Activated CD4-positive, alpha-beta T cell treated with anti-CD3 and anti-CD28 coated beads for 36 hours (primary cell): ENCODE results near the gene PTTG1. TPM values are rescaled to one million over a fixed set of nuclear protein-coding genes. Genes with fewer than 3 reads are reported as not detected.

Source experiments
- ATAC-seq: fragments of 200-7000 bp; cut with Tn5 transposase; one replicate; pipeline ENCODE4 v1.10.0; 2021; ENCODE audit warnings: mild to moderate bottlenecking, moderate library complexity
- CTCF ChIA-PET: fragments of 350-600 bp; sonication (Branson Sonifier 250); formaldehyde crosslinking; loops from one replicate; lab custom pipeline; 2021; ENCODE audit warnings: antibody characterized with exemption; lab: Charles Lee
- POLR2A ChIA-PET: fragments of 350-600 bp; sonication (Branson Sonifier 250); formaldehyde crosslinking; loops from one replicate; lab custom pipeline; 2021; ENCODE audit warnings: antibody characterized with exemption, inconsistent platforms; lab: Charles Lee
- DNase-seq: peaks from one replicate; pipeline ENCODE4 v3.0.0-alpha.2; 2020
- H3K27ac Mint-ChIP-seq: one replicate; pipeline ENCODE4 v1.8.0; 2021; ENCODE audit warnings: mixed read lengths
- H3K27me3 Mint-ChIP-seq: one replicate; pipeline ENCODE4 v1.8.0; 2021; ENCODE audit warnings: mixed read lengths
- H3K36me3 Mint-ChIP-seq: one replicate; pipeline ENCODE4 v1.8.0; 2021; ENCODE audit warnings: low read depth, mixed read lengths
- H3K4me1 Mint-ChIP-seq: one replicate; pipeline ENCODE4 v1.8.0; 2021; ENCODE audit warnings: mixed read lengths
- H3K4me3 Mint-ChIP-seq: one replicate; pipeline ENCODE4 v1.8.0; 2021; ENCODE audit warnings: mild to moderate bottlenecking, moderate library complexity, mixed read lengths
- H3K9me3 Mint-ChIP-seq: one replicate; pipeline ENCODE4 v1.8.0; 2021; ENCODE audit warnings: low read depth, mixed read lengths
- intact Hi-C, 2 experiments: fragments of 100-400 bp; cut with DNase I in 1 of 2; cut with micrococcal nuclease in 1 of 2; formaldehyde crosslinking; loops; one replicate each; pipeline versions ENCODE4 v1.14.2 to v1.15.1; 2022 to 2024; cut with DNase I, micrococcal nuclease
- total RNA-seq, 2 experiments: library from RNA; stranded (reverse); gene quantifications; one replicate each; pipeline ENCODE4 v1.2.3, GENCODE V29; 2021

Gene PTTG1
- total RNA-seq, 2 experiments from 2014 or later = 169 to 212 TPM

DNA sequence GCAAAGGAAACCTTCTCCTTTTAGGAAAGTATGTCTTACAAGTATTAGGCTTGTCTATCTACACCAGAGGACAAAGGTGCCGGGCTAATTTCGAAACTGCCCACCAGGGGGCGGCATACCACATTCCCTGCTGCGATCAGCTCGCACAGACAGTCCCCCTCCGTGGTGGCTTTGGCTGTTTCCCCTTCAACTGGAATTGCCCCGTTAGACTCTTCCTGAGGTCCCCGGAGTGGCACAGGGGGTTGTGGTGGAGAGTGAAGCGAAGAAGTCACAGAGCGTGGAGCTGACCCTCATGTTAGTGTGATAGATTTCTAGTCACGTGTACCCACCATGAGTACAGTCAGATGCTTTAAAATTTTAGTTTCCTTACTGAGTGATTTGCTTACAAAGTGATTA is 17.5 kb downstream of the PTTG1 start:
- intact Hi-C loops = loop anchor here (1.0 to 10.0 kb wide), 8 partner anchors 17 to 406 kb away; partner anchors contain the start of gene PTTG1 (in 1 of the 2)
- H3K27ac Mint-ChIP-seq = peak overlapping the region; percentile 97
- ChIA-PET POLR2A (interaction anchor here (1.6 to 2.3 kb wide), 2 partner anchors 29 to 68 kb away, joined by 7 to 18 read pairs; no protein-coding TSS in a partner anchor), CTCF (interaction anchor here (0.6 to 6.2 kb wide), 35 partner anchors 9 to 592 kb away, joined by 3 to 107 read pairs (median 5); partner anchors contain the start of genes PTTG1 and SLU7)
- peak; percentile 78 for ATAC-seq
- DNase-seq = peak; percentile 93
- H3K4me1 Mint-ChIP-seq = peaks cover 35% of the 10 kb centered on the region
- H3K36me3 Mint-ChIP-seq = no peaks in the 10 kb centered on the region
- peak overlapping the region; percentile 74 for H3K4me3 Mint-ChIP-seq
- peaks cover 4% of the 10 kb centered on the region for H3K27me3 Mint-ChIP-seq
- H3K9me3 Mint-ChIP-seq = no peaks in the 10 kb centered on the region

- DNase-seq (no peak), ATAC-seq (no peak)
- no peaks in the 10 kb centered on the region for H3K36me3 Mint-ChIP-seq
- intact Hi-C loops = loop anchor here in 1 of 2 experiments (10.0 kb wide), 1 partner anchor 1103 kb away; the partner anchor contains the start of gene GABRB2
- peaks cover 39% of the 10 kb centered on the region for H3K4me1 Mint-ChIP-seq
- no peaks in the 10 kb centered on the region for H3K27me3 Mint-ChIP-seq
- no peaks in the 10 kb centered on the region for H3K9me3 Mint-ChIP-seq
- no peak overlapping the region for H3K4me3 Mint-ChIP-seq
- POLR2A ChIA-PET = interaction anchor here (1.1 kb wide), 1 partner anchor 26 kb away, joined by 4 read pairs; no protein-coding TSS in a partner anchor
- no peak overlapping the region for H3K27ac Mint-ChIP-seq
- CTCF ChIA-PET = interaction anchor here (1.0 to 6.2 kb wide), 6 partner anchors 20 to 67 kb away, joined by 3 to 107 read pairs (median 6); partner anchors contain the start of genes PTTG1 and SLU7
Measured at GRCh38 chr5:160441311-160441781, 19.7 kb downstream of the PTTG1 start.

DNA sequence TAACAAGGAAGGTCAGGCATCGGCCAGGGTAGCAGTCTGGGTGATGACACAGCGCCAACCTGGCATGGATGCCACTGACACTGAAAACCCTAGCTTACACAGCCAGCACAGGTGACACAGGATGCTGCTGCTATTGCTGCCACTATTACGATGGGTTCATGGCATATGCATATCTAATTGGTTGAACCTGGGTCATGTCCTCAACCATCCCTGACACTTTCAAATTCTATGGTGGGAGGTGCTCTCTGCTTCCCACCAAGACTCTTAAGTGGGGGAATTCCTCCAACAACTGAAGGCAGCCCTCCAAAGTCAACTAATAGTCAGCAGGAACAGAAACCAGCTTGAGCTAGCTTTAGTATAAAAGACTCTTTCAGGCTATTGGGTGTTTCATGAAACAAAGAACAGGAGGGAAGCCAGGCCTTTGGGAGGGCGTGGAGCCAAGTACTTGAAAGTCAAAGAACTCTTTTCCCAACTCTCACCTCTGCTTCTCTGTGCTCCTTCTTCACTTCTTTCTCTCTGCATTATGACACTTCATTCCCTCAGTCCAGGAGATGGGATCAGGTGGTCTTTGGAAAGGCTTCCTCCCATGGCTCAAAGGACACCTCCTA is 21.3 kb downstream of the PTTG1 start:
- Mint-ChIP-seq H3K27ac (no peak overlapping the region), H3K4me3 (no peak overlapping the region), H3K27me3 (no peaks in the 10 kb centered on the region), H3K4me1 (peaks cover 33% of the 10 kb centered on the region), H3K9me3 (no peaks in the 10 kb centered on the region), H3K36me3 (no peaks in the 10 kb centered on the region)
- ChIA-PET CTCF (interaction anchor here (0.8 to 6.2 kb wide), 2 partner anchors 21 to 127 kb away, joined by 3 to 107 read pairs; partner anchors contain the start of genes PTTG1 and SLU7), POLR2A (no interaction called here)
- ATAC-seq = no peak
- DNase-seq = no peak
- intact Hi-C loops = loop anchor here in 1 of 2 experiments (10.0 kb wide), 1 partner anchor 1102 kb away; the partner anchor contains the start of gene GABRB2

DNA sequence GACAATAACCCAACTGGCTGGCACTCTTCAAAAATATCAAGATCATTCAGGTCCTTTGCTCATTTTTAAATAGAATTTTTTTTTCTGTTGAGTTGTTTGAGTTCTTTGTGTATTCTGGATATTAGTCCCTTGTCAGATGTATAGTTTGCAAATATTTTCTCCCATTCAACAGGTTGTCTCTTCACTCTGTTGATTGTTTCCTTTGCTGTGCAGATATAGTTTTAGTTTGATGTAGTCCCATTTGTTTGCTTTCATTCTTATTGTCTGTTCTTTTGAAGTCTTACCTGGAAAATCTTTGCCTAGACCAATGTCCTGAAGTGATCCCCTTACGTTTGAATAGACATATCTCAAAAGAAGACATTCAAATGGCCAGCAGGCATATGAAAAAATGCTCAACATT is 22.8 kb downstream of the PTTG1 start:
- Mint-ChIP-seq H3K9me3 (no peaks in the 10 kb centered on the region), H3K36me3 (no peaks in the 10 kb centered on the region), H3K4me3 (no peak overlapping the region), H3K27ac (no peak overlapping the region), H3K27me3 (no peaks in the 10 kb centered on the region), H3K4me1 (peaks cover 25% of the 10 kb centered on the region)
- intact Hi-C loops = loop anchor here in 1 of 2 experiments (10.0 kb wide), 1 partner anchor 1100 kb away; the partner anchor contains the start of gene GABRB2
- ATAC-seq (no peak), DNase-seq (no peak)
- POLR2A ChIA-PET = no interaction called here
- CTCF ChIA-PET = no interaction called here

DNA sequence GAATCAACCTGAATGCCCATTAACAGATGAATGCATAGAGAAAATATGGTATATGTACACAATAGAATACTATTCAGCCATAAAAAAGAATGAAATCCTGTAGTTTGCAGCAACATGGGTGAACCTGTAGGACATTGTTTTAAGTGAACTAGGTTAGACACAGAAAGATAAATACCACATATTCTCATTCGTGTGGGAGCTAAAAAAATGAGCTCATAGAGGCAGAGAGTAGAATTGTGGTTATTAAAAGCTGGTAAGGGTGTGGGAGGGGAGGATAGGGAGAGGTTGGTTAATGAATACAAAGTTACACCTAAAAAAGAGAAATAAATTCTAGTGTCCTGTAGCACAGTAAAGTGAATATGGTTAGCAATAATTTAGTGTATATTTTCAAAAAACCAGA is 23.5 kb downstream of the PTTG1 start:
- POLR2A ChIA-PET = no interaction called here
- H3K27ac Mint-ChIP-seq = no peak overlapping the region

DNA sequence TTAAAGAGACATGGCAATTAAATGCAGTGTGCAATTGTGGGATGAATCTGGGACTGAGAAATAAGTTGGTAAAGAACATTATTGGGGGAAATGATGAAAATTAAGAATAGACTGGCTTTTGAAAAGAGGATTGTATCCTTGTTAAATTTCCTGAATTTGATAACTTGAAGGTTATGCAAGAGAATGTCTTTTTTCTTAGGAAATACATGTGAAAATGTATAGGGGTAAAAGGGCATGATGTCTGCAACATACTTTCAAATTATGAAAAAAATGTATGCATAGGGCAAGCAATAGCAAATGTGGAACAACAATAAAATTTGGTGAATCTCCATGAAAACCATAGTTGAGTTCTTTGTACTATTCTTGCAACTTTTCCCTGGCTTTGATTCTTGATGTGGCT is 24.1 kb downstream of the PTTG1 start:
- intact Hi-C loops = loop anchor here in 1 of 2 experiments (10.0 kb wide), 1 partner anchor 1099 kb away; the partner anchor contains the start of gene GABRB2
- CTCF ChIA-PET = no interaction called here

More for the DNA sequence above, 23.5 kb downstream of the PTTG1 start:
- peaks cover 22% of the 10 kb centered on the region for H3K4me1 Mint-ChIP-seq
- no peak overlapping the region for H3K4me3 Mint-ChIP-seq
- ATAC-seq (no peak), DNase-seq (no peak)
- H3K9me3 Mint-ChIP-seq = no peaks in the 10 kb centered on the region
- H3K36me3 Mint-ChIP-seq = no peaks in the 10 kb centered on the region
- CTCF ChIA-PET = no interaction called here
- H3K27me3 Mint-ChIP-seq = no peaks in the 10 kb centered on the region
- intact Hi-C loops = loop anchor here in 1 of 2 experiments (10.0 kb wide), 1 partner anchor 1100 kb away; the partner anchor contains the start of gene GABRB2

DNA sequence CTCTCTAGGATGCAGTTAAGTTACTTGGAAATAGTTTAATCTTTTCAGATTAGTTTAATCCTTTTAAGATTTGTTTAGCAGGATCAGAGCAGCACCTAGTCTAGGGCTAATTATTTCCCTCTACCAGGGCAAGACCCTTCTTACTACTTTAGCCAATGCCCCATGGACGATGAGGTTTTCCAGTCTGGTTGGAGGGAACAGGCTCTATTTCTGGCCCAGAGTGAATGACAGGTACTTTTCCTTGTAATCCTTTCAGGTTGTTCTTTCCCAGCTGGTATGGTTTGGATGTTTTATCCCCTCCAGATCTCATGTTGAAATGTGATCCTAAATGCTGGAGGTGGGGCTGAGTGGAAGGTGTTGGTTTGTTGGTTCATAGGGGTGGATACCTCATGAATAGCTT is 27.2 kb downstream of the PTTG1 start:
- no peak overlapping the region for H3K27ac Mint-ChIP-seq
- H3K27me3 Mint-ChIP-seq = no peaks in the 10 kb centered on the region
- H3K9me3 Mint-ChIP-seq = no peaks in the 10 kb centered on the region
- no peak overlapping the region for H3K4me3 Mint-ChIP-seq
- no peak for DNase-seq
- ATAC-seq = no peak
- H3K36me3 Mint-ChIP-seq = no peaks in the 10 kb centered on the region
- H3K4me1 Mint-ChIP-seq = peaks cover 12% of the 10 kb centered on the region
- ChIA-PET CTCF (interaction anchor here (0.7 to 1.6 kb wide), 2 partner anchors 9 to 11 kb away, joined by 3 to 5 read pairs; no protein-coding TSS in a partner anchor), POLR2A (no interaction called here)
- intact Hi-C loops = loop anchor here in 1 of 2 experiments (10.0 kb wide), 1 partner anchor 1096 kb away; the partner anchor contains the start of gene GABRB2

More for the DNA sequence above, 24.1 kb downstream of the PTTG1 start:
- no peaks in the 10 kb centered on the region for H3K9me3 Mint-ChIP-seq
- H3K4me1 Mint-ChIP-seq = peaks cover 22% of the 10 kb centered on the region
- H3K4me3 Mint-ChIP-seq = no peak overlapping the region
- H3K27ac Mint-ChIP-seq = no peak overlapping the region
- H3K27me3 Mint-ChIP-seq = no peaks in the 10 kb centered on the region
- ATAC-seq (no peak), DNase-seq (no peak)
- no peaks in the 10 kb centered on the region for H3K36me3 Mint-ChIP-seq
- POLR2A ChIA-PET = no interaction called here

DNA sequence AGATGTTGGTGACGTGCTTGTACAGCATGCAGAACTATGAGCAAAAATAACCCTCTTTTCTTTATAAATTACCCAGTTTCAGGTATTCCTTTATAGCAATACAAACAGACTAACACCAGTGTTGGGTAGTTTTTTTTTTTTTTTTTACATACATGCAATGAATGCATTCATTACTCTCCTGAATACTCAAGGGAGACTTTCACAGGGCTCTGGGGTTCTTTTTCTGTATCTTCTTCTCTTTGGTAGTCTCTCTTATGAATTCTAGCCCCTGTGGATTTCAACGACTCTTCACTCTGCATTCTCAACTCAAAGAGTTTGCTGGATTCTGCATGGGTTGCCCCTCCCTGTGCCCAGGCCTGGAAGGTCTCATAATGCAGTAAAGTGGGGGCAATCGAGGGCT is 27.8 kb downstream of the PTTG1 start:
- intact Hi-C loops = loop anchor here in 1 of 2 experiments (10.0 kb wide), 1 partner anchor 1095 kb away; the partner anchor contains the start of gene GABRB2
- POLR2A ChIA-PET = no interaction called here
- no peak for DNase-seq

GRCh38 chr5:160450164-160450932 is 28.7 kb downstream of the PTTG1 start:
- H3K27me3 Mint-ChIP-seq = no peaks in the 10 kb centered on the region
- ATAC-seq (peak; percentile 30), DNase-seq (no peak)
- H3K4me1 Mint-ChIP-seq = peaks cover 9% of the 10 kb centered on the region
- H3K27ac Mint-ChIP-seq = no peak overlapping the region
- H3K9me3 Mint-ChIP-seq = no peaks in the 10 kb centered on the region
- ChIA-PET CTCF (no interaction called here), POLR2A (no interaction called here)
- intact Hi-C loops = no loop called here
- no peaks in the 10 kb centered on the region for H3K36me3 Mint-ChIP-seq
- H3K4me3 Mint-ChIP-seq = no peak overlapping the region

More for the DNA sequence above, 27.8 kb downstream of the PTTG1 start:
- no peaks in the 10 kb centered on the region for H3K9me3 Mint-ChIP-seq
- no peak overlapping the region for H3K4me3 Mint-ChIP-seq
- no peaks in the 10 kb centered on the region for H3K27me3 Mint-ChIP-seq
- no peak overlapping the region for H3K27ac Mint-ChIP-seq
- CTCF ChIA-PET = no interaction called here
- ATAC-seq = no peak
- H3K36me3 Mint-ChIP-seq = no peaks in the 10 kb centered on the region
- peaks cover 11% of the 10 kb centered on the region for H3K4me1 Mint-ChIP-seq

- ChIA-PET CTCF (interaction anchor here (2.0 kb wide), 1 partner anchor 12 kb away, joined by 19 read pairs; no protein-coding TSS in a partner anchor), POLR2A (no interaction called here)
- H3K27me3 Mint-ChIP-seq = no peaks in the 10 kb centered on the region
- intact Hi-C loops = no loop called here
- no peak overlapping the region for H3K27ac Mint-ChIP-seq
- H3K4me3 Mint-ChIP-seq = no peak overlapping the region
- H3K9me3 Mint-ChIP-seq = no peaks in the 10 kb centered on the region
- no peak for ATAC-seq
- DNase-seq = no peak
- H3K4me1 Mint-ChIP-seq = peaks cover 7% of the 10 kb centered on the region
- H3K36me3 Mint-ChIP-seq = no peaks in the 10 kb centered on the region
Measured at GRCh38 chr5:160451281-160451680, 29.6 kb downstream of the PTTG1 start.

DNA sequence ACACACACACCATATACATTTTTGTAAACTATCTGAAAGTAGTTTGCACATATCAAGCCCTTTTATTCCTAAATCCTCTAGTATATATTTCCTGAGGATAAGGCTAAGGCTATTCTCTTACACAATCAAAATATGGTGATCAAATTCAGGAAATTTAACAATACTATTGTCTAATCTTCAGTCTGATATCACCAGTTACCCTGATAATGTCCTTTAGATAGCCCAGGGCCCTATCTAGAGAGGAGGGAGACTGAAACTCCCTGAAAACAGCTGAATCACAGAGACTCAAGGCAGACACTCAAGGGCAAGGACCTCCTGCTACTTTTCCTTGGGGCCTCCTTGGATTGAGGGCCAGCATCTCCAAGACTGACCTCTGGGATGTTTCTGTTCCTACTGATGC is 30.4 kb downstream of the PTTG1 start:
- no peaks in the 10 kb centered on the region for H3K36me3 Mint-ChIP-seq
- CTCF ChIA-PET = interaction anchor here (0.6 to 2.0 kb wide), 3 partner anchors 13 to 178 kb away, joined by 3 to 19 read pairs (median 3); no protein-coding TSS in a partner anchor
- peaks cover 10% of the 10 kb centered on the region for H3K4me1 Mint-ChIP-seq
- POLR2A ChIA-PET = no interaction called here
- no peaks in the 10 kb centered on the region for H3K9me3 Mint-ChIP-seq
- H3K4me3 Mint-ChIP-seq = no peak overlapping the region
- ATAC-seq (no peak), DNase-seq (no peak)
- no peak overlapping the region for H3K27ac Mint-ChIP-seq
- intact Hi-C loops = no loop called here
- no peaks in the 10 kb centered on the region for H3K27me3 Mint-ChIP-seq
